GM23338 (cell line): Measurements from ENCODE around the gene ZC3H14. TPM values are rescaled to one million over a fixed set of nuclear protein-coding genes. Genes with fewer than 3 reads are reported as not detected.

ENCODE experiments used
- ATAC-seq: fragments of 200-7000 bp; cut with Tn5 transposase; 3 replicates; pipeline ENCODE4 v1.9.1; 2020
- DNase-seq: peaks from one replicate; pipeline ENCODE4 v3.0.0-alpha.2; 2015; ENCODE audit warnings: low spot score
- H2AFZ ChIP-seq: fragments of 200-600 bp; sonication (generic); 2 replicates; pipeline ENCODE4 v1.8.0; 2016; ENCODE audit warnings: antibody characterized with exemption, mild to moderate bottlenecking, moderate library complexity
- H3F3A ChIP-seq: fragments of 200-600 bp; sonication (generic); replicated peaks from 2 replicates; pipeline ENCODE4 v1.8.0; 2017; ENCODE audit warnings: antibody characterized with exemption, mixed run types, low read depth
- H3K27ac ChIP-seq: fragments of 200-600 bp; sonication (generic); 2 replicates; pipeline ENCODE4 v1.6.1; 2016; ENCODE audit warnings: low read depth
- H3K27me3 ChIP-seq: fragments of 200-600 bp; sonication (generic); 2 replicates; pipeline ENCODE4 v1.8.0; 2016; ENCODE audit warnings: mild to moderate bottlenecking, mixed run types, moderate library complexity; ENCODE audit not compliant: insufficient read depth
- H3K36me3 ChIP-seq: fragments of 200-600 bp; sonication (generic); 2 replicates; pipeline ENCODE4 v1.8.0; 2016; ENCODE audit warnings: mild to moderate bottlenecking; ENCODE audit not compliant: insufficient read depth
- H3K4me1 ChIP-seq: fragments of 200-600 bp; sonication (generic); 2 replicates; pipeline ENCODE4 v1.8.0; 2016; ENCODE audit warnings: mild to moderate bottlenecking, moderate library complexity; ENCODE audit not compliant: insufficient read depth
- H3K4me2 ChIP-seq: fragments of 200-600 bp; sonication (generic); 2 replicates; pipeline ENCODE4 v1.7.1; 2017; ENCODE audit warnings: mixed run types
- H3K4me3 ChIP-seq: fragments of 200-600 bp; sonication (generic); 2 replicates; pipeline ENCODE4 v1.6.1; 2016; ENCODE audit warnings: mixed run types
- H3K79me2 ChIP-seq: fragments of 200-600 bp; sonication (generic); replicated peaks from 2 replicates; pipeline ENCODE4 v1.8.0; 2017; ENCODE audit warnings: mild to moderate bottlenecking; ENCODE audit not compliant: insufficient read depth
- H3K9me2 ChIP-seq: fragments of 200-600 bp; sonication (generic); 2 replicates; pipeline ENCODE4 v1.8.0; 2017; ENCODE audit not compliant: insufficient read depth
- H4K20me1 ChIP-seq: fragments of 200-600 bp; sonication (generic); replicated peaks from 2 replicates; pipeline ENCODE4 v1.8.0; 2017; ENCODE audit warnings: mild to moderate bottlenecking; ENCODE audit not compliant: insufficient read depth
- H3K27ac Mint-ChIP-seq: 2 replicates; pipeline ENCODE4 v1.8.0; 2020; ENCODE audit warnings: inconsistent platforms, mild to moderate bottlenecking, moderate library complexity, mixed read lengths
- H3K27me3 Mint-ChIP-seq: 3 replicates; pipeline ENCODE4 v1.8.0; 2022; ENCODE audit warnings: low read depth, mild to moderate bottlenecking, moderate library complexity, mixed read lengths, inconsistent platforms; ENCODE audit not compliant: insufficient read depth, poor library complexity
- H3K36me3 Mint-ChIP-seq: 3 replicates; pipeline ENCODE4 v1.8.0; 2021; ENCODE audit warnings: low read depth, mild to moderate bottlenecking, inconsistent platforms, moderate library complexity, mixed read lengths
- H3K4me1 Mint-ChIP-seq: 3 replicates; pipeline ENCODE4 v1.8.0; 2020; ENCODE audit warnings: mild to moderate bottlenecking, inconsistent platforms, mixed read lengths
- H3K4me3 Mint-ChIP-seq: 3 replicates; pipeline ENCODE4 v1.8.0; 2021; ENCODE audit warnings: moderate library complexity, mild to moderate bottlenecking, inconsistent platforms, mixed read lengths
- H3K9me3 Mint-ChIP-seq: 3 replicates; pipeline ENCODE4 v1.8.0; 2020; ENCODE audit warnings: moderate library complexity, mild to moderate bottlenecking, inconsistent platforms, mixed read lengths
- CREB1 ChIP-seq: fragments of 250-450 bp; sonication (Bioruptor Pico); IDR thresholded peaks from 2 replicates; pipeline ENCODE4 v1.5.0; 2020; ENCODE audit warnings: low read depth, mild to moderate bottlenecking, moderate library complexity
- EZH2 ChIP-seq: fragments of 200-600 bp; sonication (generic); IDR thresholded peaks from one replicate; pipeline ENCODE4 v1.8.0; 2017; ENCODE audit warnings: antibody characterized with exemption, mild to moderate bottlenecking, low read depth; ENCODE audit not compliant: unreplicated experiment
- EZH2phosphoT487 ChIP-seq: fragments of 200-600 bp; sonication (generic); IDR thresholded peaks from one replicate; pipeline ENCODE4 v1.8.1; 2018; ENCODE audit warnings: antibody characterized with exemption; ENCODE audit not compliant: unreplicated experiment
- JUNB ChIP-seq: IDR thresholded peaks from one replicate; pipeline ENCODE4 v1.6.1; 2016; ENCODE audit warnings: antibody characterized with exemption; ENCODE audit not compliant: unreplicated experiment
- POLR2AphosphoS5 ChIP-seq: IDR thresholded peaks from 2 replicates; pipeline ENCODE4 v1.6.1; 2016; ENCODE audit warnings: antibody characterized with exemption, low read depth
- REST ChIP-seq: IDR thresholded peaks from one replicate; pipeline ENCODE4 v1.6.1; 2018; ENCODE audit warnings: antibody characterized with exemption; ENCODE audit not compliant: unreplicated experiment
- STAT1 ChIP-seq: IDR thresholded peaks from one replicate; pipeline ENCODE4 v1.6.1; 2016; ENCODE audit warnings: antibody characterized with exemption; ENCODE audit not compliant: unreplicated experiment
- ZNF114 ChIP-seq: fragments of 250-450 bp; sonication (Bioruptor Pico); IDR thresholded peaks from 2 replicates; pipeline ENCODE4 v1.5.0; 2020; ENCODE audit warnings: mild to moderate bottlenecking, moderate library complexity
- ZNF331 ChIP-seq: fragments of 250-450 bp; sonication (Bioruptor Pico); IDR thresholded peaks from 2 replicates; pipeline ENCODE4 v1.5.0; 2020; ENCODE audit warnings: low read depth, mild to moderate bottlenecking, moderate library complexity
- long read RNA-seq: library from polyadenylated mRNA; unstranded; transcript quantifications from one replicate; pipeline ENCODE4 v2.0.0, GENCODE V29; 2020; ENCODE audit not compliant: unreplicated experiment
- polyA plus RNA-seq: library from polyadenylated mRNA; unstranded; fragments of >200 nt; fragmentation: Nextera tagmentation; extraction: Ambion mirVana; gene quantifications from 2 replicates; pipeline ENCODE4 v1.2.1, GENCODE V29; 2016
- total RNA-seq: library from RNA; depleted of rRNA; stranded (reverse); fragments of >200 nt; shearing (Covaris generic); gene quantifications from 2 replicates; pipeline ENCODE4 v1.2.3, GENCODE V29; 2014; rRNA removed
- TF ChIP-seq, protein P1 (sequence below), 2 experiments: fragments of 200-600 bp in 1 of 2; sonication (generic) in 1 of 2; conservative IDR thresholded peaks; 2 replicates each; pipeline versions ENCODE4 v1.5.1 to v1.6.1; 2016 to 2017; ENCODE audit warnings: antibody characterized with exemption in 2 of 2, low read depth in 2 of 2, mild to moderate bottlenecking in 2 of 2, moderate library complexity in 1 of 2

ZC3H14 gene
- total RNA-seq, result 80.3 and 87.9 TPM in 2 replicates
- 55.8 and 63.2 TPM in 2 replicates for polyA plus RNA-seq
- long read RNA-seq, full-length matches to known transcripts, result 16 of 32 reads
- long read RNA-seq, partial matches to known transcripts, result 9 of 32 reads
- long read RNA-seq, other reads (novel, unspliced or antisense), result 7 of 32 reads

DNA sequence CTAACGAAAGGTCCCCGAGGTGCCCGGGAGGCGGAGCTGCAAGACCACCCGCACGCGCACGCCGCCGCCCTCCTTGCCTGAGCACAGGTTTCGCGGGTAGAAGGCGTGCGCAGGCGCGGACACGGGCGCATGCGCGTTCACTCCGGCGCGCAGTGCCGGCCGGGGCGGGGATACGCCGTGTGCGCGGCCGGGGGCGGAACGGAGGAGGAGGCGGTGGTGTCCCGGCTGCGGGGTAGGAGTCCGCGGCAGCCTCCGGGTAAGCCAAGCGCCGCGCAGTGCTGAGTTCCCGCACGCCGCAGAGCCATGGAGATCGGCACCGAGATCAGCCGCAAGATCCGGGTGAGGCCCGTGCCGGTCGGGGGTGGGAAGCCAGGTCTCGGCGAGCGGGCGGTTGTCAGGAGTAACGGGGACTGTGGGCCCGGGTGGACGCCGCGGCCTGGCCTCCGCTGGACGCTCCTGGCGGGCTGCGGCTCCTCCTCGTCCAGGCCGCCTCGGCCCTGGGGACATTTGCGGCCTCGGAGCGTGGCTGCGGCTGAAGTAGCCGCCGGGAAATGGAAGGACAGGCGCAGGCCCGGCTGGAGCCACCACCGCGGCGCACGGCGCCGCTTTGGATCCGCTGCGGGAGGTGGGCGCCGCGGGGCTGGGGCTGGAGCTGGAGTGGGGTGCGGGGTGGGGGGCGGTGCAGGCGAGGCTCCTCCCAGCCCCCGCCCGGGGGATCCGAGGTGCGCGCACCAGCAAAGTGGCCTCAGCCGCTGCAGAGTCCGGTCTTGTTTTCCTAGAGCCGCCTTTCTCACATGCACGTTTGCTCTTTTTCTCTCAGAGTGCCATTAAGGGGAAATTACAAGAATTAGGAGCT lies at the start of gene ZC3H14:
Gene ZC3H14 (plus strand): TSS at position 207 of the 856 bp plus-strand sequence. CDS start 97 bp downstream, at position 304.
- peak within 1 kb of the TSS; percentile 95 for H3K27ac Mint-ChIP-seq
- no peak for TF ChIP-seq JUNB
- TF ChIP-seq CREB1 (CRISPR knock-in tag), result peak; percentile 17; the same call in 1 of the 2 replicates
- TF ChIP-seq, protein P1, sequence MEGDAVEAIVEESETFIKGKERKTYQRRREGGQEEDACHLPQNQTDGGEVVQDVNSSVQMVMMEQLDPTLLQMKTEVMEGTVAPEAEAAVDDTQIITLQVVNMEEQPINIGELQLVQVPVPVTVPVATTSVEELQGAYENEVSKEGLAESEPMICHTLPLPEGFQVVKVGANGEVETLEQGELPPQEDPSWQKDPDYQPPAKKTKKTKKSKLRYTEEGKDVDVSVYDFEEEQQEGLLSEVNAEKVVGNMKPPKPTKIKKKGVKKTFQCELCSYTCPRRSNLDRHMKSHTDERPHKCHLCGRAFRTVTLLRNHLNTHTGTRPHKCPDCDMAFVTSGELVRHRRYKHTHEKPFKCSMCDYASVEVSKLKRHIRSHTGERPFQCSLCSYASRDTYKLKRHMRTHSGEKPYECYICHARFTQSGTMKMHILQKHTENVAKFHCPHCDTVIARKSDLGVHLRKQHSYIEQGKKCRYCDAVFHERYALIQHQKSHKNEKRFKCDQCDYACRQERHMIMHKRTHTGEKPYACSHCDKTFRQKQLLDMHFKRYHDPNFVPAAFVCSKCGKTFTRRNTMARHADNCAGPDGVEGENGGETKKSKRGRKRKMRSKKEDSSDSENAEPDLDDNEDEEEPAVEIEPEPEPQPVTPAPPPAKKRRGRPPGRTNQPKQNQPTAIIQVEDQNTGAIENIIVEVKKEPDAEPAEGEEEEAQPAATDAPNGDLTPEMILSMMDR (conservative IDR thresholded peaks at IDR 0.05; ENCODE audit: low read depth in 2 of 2), result peak in 1 of 2 experiments; percentile 34; a peak in 2 of 4 replicates
- peak; percentile 94 for TF ChIP-seq POLR2AphosphoS5
- no peak for TF ChIP-seq EZH2phosphoT487
- peak within 1 kb of the TSS; percentile 89 for H3K4me3 Mint-ChIP-seq
- peak; percentile 93 for ATAC-seq
- peak; percentile 91 for DNase-seq
- no peaks in the 10 kb centered on the region for H3K27me3 ChIP-seq
- H3K4me1 Mint-ChIP-seq, result peaks cover 22% of the 10 kb centered on the region
- H3K4me3 ChIP-seq, result peak within 1 kb of the TSS; percentile 72
- H3K9me3 Mint-ChIP-seq, result no peaks in the 10 kb centered on the region; the same call in 2 of the 3 replicates
- H3K36me3 Mint-ChIP-seq, result peaks cover 24% of the 10 kb centered on the region
- H3K4me1 ChIP-seq, result peaks cover 13% of the 10 kb centered on the region
- peaks cover 11% of the 10 kb centered on the region for H3K36me3 ChIP-seq
- H3K4me2 ChIP-seq, result peak within 1 kb of the TSS; percentile 79
- peaks cover 6% of the 10 kb centered on the region; the same call in 1 of the 2 replicates for H4K20me1 ChIP-seq
- H2AFZ ChIP-seq, result peak within 1 kb of the TSS; percentile 97
- H3K27ac ChIP-seq, result peak within 1 kb of the TSS; percentile 90
- no peaks in the 10 kb centered on the region for H3K9me2 ChIP-seq
- H3K27me3 Mint-ChIP-seq, result peaks cover 11% of the 10 kb centered on the region
- H3K79me2 ChIP-seq, result peaks cover 37% of the 10 kb centered on the region
- H3F3A ChIP-seq, result no peaks in the 10 kb centered on the region

DNA sequence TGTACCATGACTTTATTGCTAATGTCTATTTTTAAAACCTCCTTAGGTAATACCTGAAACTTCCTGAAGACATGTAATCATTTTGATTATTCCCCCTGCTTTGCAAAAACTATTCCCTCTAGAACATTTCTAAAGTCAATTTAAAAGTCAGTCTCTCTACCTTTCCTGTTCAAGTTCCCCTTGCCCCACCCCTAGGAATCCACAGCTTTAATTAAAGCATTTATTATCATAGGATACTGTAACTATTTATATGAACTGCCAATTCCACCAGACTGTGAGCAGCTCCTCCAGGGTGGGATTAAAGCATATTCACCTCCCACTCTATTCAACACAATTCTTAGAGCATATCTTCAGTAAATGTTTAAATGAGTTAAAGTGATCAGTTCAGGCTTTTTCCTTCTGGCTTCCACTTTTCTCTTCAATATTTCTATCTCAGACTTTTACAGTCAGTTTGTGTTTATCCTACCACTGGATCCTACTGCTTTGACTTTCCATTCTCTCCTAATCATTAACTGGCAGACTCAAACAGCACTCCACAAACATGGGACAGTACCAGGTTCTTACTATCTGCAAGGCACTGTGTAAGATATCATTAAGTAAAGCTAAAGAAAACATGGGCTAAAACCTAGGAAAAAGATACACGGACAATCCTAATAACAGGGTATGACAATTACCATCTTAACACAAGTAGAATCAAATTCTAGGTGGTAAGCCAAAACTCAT lies 47.2 kb upstream of the ZC3H14 start:
- Histone ChIP-seq H4K20me1 (peaks cover 3% of the 10 kb centered on the region), H3K4me2 (no peak overlapping the region), H3K27me3 (no peaks in the 10 kb centered on the region), H3K4me3 (no peak overlapping the region), H3K79me2 (no peaks in the 10 kb centered on the region), H3K4me1 (no peaks in the 10 kb centered on the region), H3F3A (no peaks in the 10 kb centered on the region), H2AFZ (no peak overlapping the region), H3K9me2 (no peaks in the 10 kb centered on the region), H3K36me3 (no peaks in the 10 kb centered on the region), H3K27ac (no peak overlapping the region)
- Mint-ChIP-seq H3K4me3 (no peak overlapping the region), H3K27ac (no peak overlapping the region), H3K4me1 (no peaks in the 10 kb centered on the region), H3K36me3 (no peaks in the 10 kb centered on the region), H3K9me3 (no peaks in the 10 kb centered on the region), H3K27me3 (peaks cover 1% of the 10 kb centered on the region)
- ATAC-seq (no peak), DNase-seq (no peak)
- no peak for TF ChIP-seq ZNF331
- TF ChIP-seq STAT1, result no peak
- TF ChIP-seq EZH2phosphoT487, result no peak
- TF ChIP-seq POLR2AphosphoS5, result no peak
- no peak for TF ChIP-seq CREB1 (CRISPR knock-in tag)
- no peak for TF ChIP-seq REST
- no peak for TF ChIP-seq JUNB
- TF ChIP-seq EZH2, result no peak
- no peak for TF ChIP-seq ZNF114
